ENCODE measurements around the gene KCNJ12.
A peak's percentile ranks its signal among the peaks of the same experiment; 100 is the strongest.
"Not testable (repeated sequence)": the region's sequence is repeated elsewhere in the genome, so short reads cannot be mapped to it uniquely, and the experiment has no call there.

Gene KCNJ12

DNA sequence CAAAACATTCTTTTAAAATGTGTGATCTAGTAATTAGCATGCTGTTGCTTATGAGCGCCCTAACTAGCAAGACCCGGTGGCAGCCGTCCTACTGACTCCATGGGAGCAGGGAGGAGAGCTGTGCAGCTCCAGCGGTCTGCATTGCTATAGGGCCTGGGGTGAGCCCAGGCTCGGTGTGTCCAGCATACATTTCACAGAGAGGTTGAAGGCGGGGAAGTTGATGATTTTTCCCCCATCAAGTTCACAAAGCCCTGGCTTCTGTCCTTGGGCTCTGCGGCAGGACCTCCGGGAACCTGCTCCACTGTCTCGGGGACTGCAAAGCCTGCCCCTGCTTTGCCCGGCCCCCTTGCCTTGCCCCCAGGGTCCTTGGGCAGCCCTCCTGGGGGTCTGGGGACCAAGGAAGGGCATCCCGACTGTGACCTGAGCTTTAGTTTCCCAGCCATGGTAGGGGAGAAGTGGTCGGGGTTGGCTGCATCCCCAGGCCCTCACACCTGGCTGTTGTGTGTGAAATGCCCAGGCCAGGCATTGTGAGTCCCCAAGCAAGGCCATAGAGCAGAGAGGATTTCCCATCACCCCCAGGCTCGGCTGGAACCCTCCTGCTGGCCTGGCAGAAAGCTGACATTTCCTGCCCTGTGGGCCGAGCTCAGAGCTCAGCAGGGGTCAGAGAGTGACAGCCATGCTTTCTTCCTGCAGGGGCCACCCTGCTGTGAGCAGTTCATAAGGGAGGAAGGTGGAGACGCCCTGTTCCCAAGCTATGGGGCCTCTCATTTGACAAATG is 24.8 kb downstream of the KCNJ12 start:
- Histone ChIP-seq H2BK12ac (ENCODE audit: low read length in 2 of 2) (no peak overlapping the region), H3K36me3 (ENCODE audit: control insufficient read depth in 1 of 2, insufficient read depth in 2 of 2, low read depth in 1 of 2, low read length in 2 of 2) (no peaks in the 10 kb centered on the region), H3K23ac (ENCODE audit: low read length in 2 of 2) (no peak overlapping the region), H3K27ac (ENCODE audit: low read length, poor library complexity, severe bottlenecking) (no peak overlapping the region), H3K27me3 (ENCODE audit: control insufficient read depth in 1 of 2, insufficient read depth in 1 of 2, low read length in 2 of 2) (no peaks in the 10 kb centered on the region), H4K8ac (ENCODE audit: low read length) (no peak overlapping the region), H4K91ac (ENCODE audit: low read length) (peak overlapping the region; percentile 11), H3K9me3 (ENCODE audit: control insufficient read depth, low read length) (no peaks in the 10 kb centered on the region), H2BK5ac (ENCODE audit: low read depth, low read length, poor library complexity, severe bottlenecking) (peak overlapping the region; percentile 20), H3K4me3 (ENCODE audit: insufficient read depth in 1 of 2, low read depth in 1 of 2, low read length in 2 of 2) (no peak overlapping the region), H3K4ac (ENCODE audit: low read depth in 1 of 2, low read length in 2 of 2) (peak overlapping the region in 1 of 2 experiments; percentile 24), H2BK120ac (ENCODE audit: low read depth, low read length) (no peak overlapping the region), H2BK15ac (ENCODE audit: low read depth, poor library complexity, severe bottlenecking) (no peak overlapping the region), H3K9ac (ENCODE audit: low read length) (no peak overlapping the region), H3K4me1 (ENCODE audit: control insufficient read depth, insufficient read depth, low read depth, low read length) (peaks cover 45% of the 10 kb centered on the region), H3K79me1 (replicated peaks; ENCODE audit: low read length, poor library complexity, severe bottlenecking) (no peaks in the 10 kb centered on the region), H3K4me2 (ENCODE audit: low read length, poor library complexity, severe bottlenecking) (no peak overlapping the region), H3K14ac (ENCODE audit: low read length in 2 of 2) (no peak overlapping the region), H2AK5ac (ENCODE audit: low read length, severe bottlenecking) (peak overlapping the region; percentile 76), H3K18ac (ENCODE audit: low read depth in 1 of 2, low read length in 2 of 2) (peak overlapping the region in 1 of 2 experiments; percentile 15), H2AFZ (ENCODE audit: low read depth, low read length) (no peak overlapping the region)
- DNase-seq: no peak
- 68% methylated on average over 15 of the region's 15 CpGs for WGBS

DNA sequence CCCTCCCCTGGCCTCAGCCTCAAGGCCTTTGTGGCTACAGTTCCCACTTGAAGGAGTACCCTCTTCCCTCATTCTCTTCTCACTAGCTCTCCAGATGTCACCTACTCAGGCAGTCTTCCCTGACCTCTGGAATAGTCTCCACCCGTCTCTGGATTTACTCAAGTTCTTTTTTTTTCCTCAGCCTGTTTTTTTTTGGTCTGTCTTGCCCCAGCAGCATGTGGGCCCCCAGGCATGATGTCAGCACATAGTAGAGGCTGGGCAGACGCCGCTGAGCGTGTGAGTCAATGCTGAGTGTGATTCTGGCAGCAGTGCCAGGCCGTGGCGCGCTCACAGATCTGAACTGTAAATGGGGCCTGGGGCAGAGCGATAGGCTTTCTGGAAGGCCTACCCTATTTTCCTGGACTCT is 26.0 kb downstream of the KCNJ12 start:
- not testable (repeated sequence) for H2BK15ac ChIP-seq (ENCODE audit: low read depth, poor library complexity, severe bottlenecking); H2AFZ ChIP-seq (ENCODE audit: low read depth, low read length); H3K9me3 ChIP-seq (ENCODE audit: control insufficient read depth, low read length); H3K27me3 ChIP-seq (ENCODE audit: control insufficient read depth in 1 of 2, insufficient read depth in 1 of 2, low read length in 2 of 2); H2BK12ac ChIP-seq (ENCODE audit: low read length in 2 of 2); H3K18ac ChIP-seq (ENCODE audit: low read depth in 1 of 2, low read length in 2 of 2); H3K14ac ChIP-seq (ENCODE audit: low read length in 2 of 2); H2AK5ac ChIP-seq (ENCODE audit: low read length, severe bottlenecking); H2BK120ac ChIP-seq (ENCODE audit: low read depth, low read length); H3K36me3 ChIP-seq (ENCODE audit: control insufficient read depth in 1 of 2, insufficient read depth in 2 of 2, low read depth in 1 of 2, low read length in 2 of 2); H3K4me3 ChIP-seq (ENCODE audit: insufficient read depth in 1 of 2, low read depth in 1 of 2, low read length in 2 of 2); H3K4me2 ChIP-seq (ENCODE audit: low read length, poor library complexity, severe bottlenecking); H3K79me1 ChIP-seq (replicated peaks; ENCODE audit: low read length, poor library complexity, severe bottlenecking); H3K4ac ChIP-seq (ENCODE audit: low read depth in 1 of 2, low read length in 2 of 2); H3K23ac ChIP-seq (ENCODE audit: low read length in 2 of 2)
- Histone ChIP-seq H2BK5ac (ENCODE audit: low read depth, low read length, poor library complexity, severe bottlenecking) (peak overlapping the region; percentile 48), H4K8ac (ENCODE audit: low read length) (peak overlapping the region; percentile 2), H3K4me1 (ENCODE audit: control insufficient read depth, insufficient read depth, low read depth, low read length) (peaks cover 35% of the 10 kb centered on the region), H3K9ac (ENCODE audit: low read length) (peak overlapping the region; percentile 90), H3K27ac (ENCODE audit: low read length, poor library complexity, severe bottlenecking) (peak overlapping the region; percentile 84), H4K91ac (ENCODE audit: low read length) (peak overlapping the region; percentile 25)
- peak; percentile 96 for DNase-seq
- 43% methylated on average over 8 of the region's 8 CpGs for WGBS

- H3K4ac ChIP-seq (ENCODE audit: low read depth in 1 of 2, low read length in 2 of 2); H4K91ac ChIP-seq (ENCODE audit: low read length); H2AFZ ChIP-seq (ENCODE audit: low read depth, low read length); H3K4me3 ChIP-seq (ENCODE audit: insufficient read depth in 1 of 2, low read depth in 1 of 2, low read length in 2 of 2); H3K18ac ChIP-seq (ENCODE audit: low read depth in 1 of 2, low read length in 2 of 2); H2AK5ac ChIP-seq (ENCODE audit: low read length, severe bottlenecking); H3K23ac ChIP-seq (ENCODE audit: low read length in 2 of 2); H2BK12ac ChIP-seq (ENCODE audit: low read length in 2 of 2); H3K36me3 ChIP-seq (ENCODE audit: control insufficient read depth in 1 of 2, insufficient read depth in 2 of 2, low read depth in 1 of 2, low read length in 2 of 2); H3K14ac ChIP-seq (ENCODE audit: low read length in 2 of 2); H3K27ac ChIP-seq (ENCODE audit: low read length, poor library complexity, severe bottlenecking); H2BK15ac ChIP-seq (ENCODE audit: low read depth, poor library complexity, severe bottlenecking); H4K8ac ChIP-seq (ENCODE audit: low read length); H3K4me2 ChIP-seq (ENCODE audit: low read length, poor library complexity, severe bottlenecking); H3K27me3 ChIP-seq (ENCODE audit: control insufficient read depth in 1 of 2, insufficient read depth in 1 of 2, low read length in 2 of 2); H2BK5ac ChIP-seq (ENCODE audit: low read depth, low read length, poor library complexity, severe bottlenecking); H3K9me3 ChIP-seq (ENCODE audit: control insufficient read depth, low read length); DNase-seq; H3K79me1 ChIP-seq (replicated peaks; ENCODE audit: low read length, poor library complexity, severe bottlenecking); H2BK120ac ChIP-seq (ENCODE audit: low read depth, low read length): not testable (repeated sequence)
- peaks cover 27% of the 10 kb centered on the region for H3K4me1 ChIP-seq (ENCODE audit: control insufficient read depth, insufficient read depth, low read depth, low read length)
- H3K9ac ChIP-seq (ENCODE audit: low read length): peak overlapping the region; percentile 90
- WGBS: 88% methylated on average over 3 of the region's 3 CpGs
Measured at GRCh38 chr17:21402926-21403325, 26.8 kb downstream of the KCNJ12 start.

GRCh38 chr17:21404106-21404505 is 27.9 kb downstream of the KCNJ12 start:
- H2BK12ac ChIP-seq (ENCODE audit: low read length in 2 of 2); H3K79me1 ChIP-seq (replicated peaks; ENCODE audit: low read length, poor library complexity, severe bottlenecking); H2BK120ac ChIP-seq (ENCODE audit: low read depth, low read length); H2BK15ac ChIP-seq (ENCODE audit: low read depth, poor library complexity, severe bottlenecking); H3K14ac ChIP-seq (ENCODE audit: low read length in 2 of 2); H3K9me3 ChIP-seq (ENCODE audit: control insufficient read depth, low read length); H3K4me2 ChIP-seq (ENCODE audit: low read length, poor library complexity, severe bottlenecking); H4K91ac ChIP-seq (ENCODE audit: low read length); H3K27ac ChIP-seq (ENCODE audit: low read length, poor library complexity, severe bottlenecking); H2AFZ ChIP-seq (ENCODE audit: low read depth, low read length); DNase-seq; H3K4me3 ChIP-seq (ENCODE audit: insufficient read depth in 1 of 2, low read depth in 1 of 2, low read length in 2 of 2); H2BK5ac ChIP-seq (ENCODE audit: low read depth, low read length, poor library complexity, severe bottlenecking); H3K27me3 ChIP-seq (ENCODE audit: control insufficient read depth in 1 of 2, insufficient read depth in 1 of 2, low read length in 2 of 2); H4K8ac ChIP-seq (ENCODE audit: low read length); H3K18ac ChIP-seq (ENCODE audit: low read depth in 1 of 2, low read length in 2 of 2); H3K9ac ChIP-seq (ENCODE audit: low read length); H3K4ac ChIP-seq (ENCODE audit: low read depth in 1 of 2, low read length in 2 of 2); H3K23ac ChIP-seq (ENCODE audit: low read length in 2 of 2); H3K36me3 ChIP-seq (ENCODE audit: control insufficient read depth in 1 of 2, insufficient read depth in 2 of 2, low read depth in 1 of 2, low read length in 2 of 2); H2AK5ac ChIP-seq (ENCODE audit: low read length, severe bottlenecking): not testable (repeated sequence)
- peaks cover 19% of the 10 kb centered on the region for H3K4me1 ChIP-seq (ENCODE audit: control insufficient read depth, insufficient read depth, low read depth, low read length)
- WGBS: 95% methylated on average over 8 of the region's 8 CpGs

Measured in mesenchymal stem cell (in vitro differentiated cells and primary cell).